Activated CD4-positive, alpha-beta T cell treated with anti-CD3 and anti-CD28 coated beads, Interleukin-2, amount 50 U/mL, for 24 hours (primary cell): ENCODE measurements around the gene NDUFA12.

Experiments
- DNase-seq, 2 donors: peaks; one replicate each; pipeline ENCODE4 v3.0.0-alpha.2; 2020; ENCODE audit warnings: low read depth in 1 of 2, low spot score in 1 of 2

NDUFA12 gene

GRCh38 chr12:94942663-94943062 is 60.8 kb downstream of the NDUFA12 start:
- no peak for DNase-seq

GRCh38 chr12:94941440-94941862 is 62.0 kb downstream of the NDUFA12 start:
- peak; percentile 3 to 28 for DNase-seq

- DNase-seq, result no peak
These were observed 62.7 kb downstream of the NDUFA12 start for GRCh38 chr12:94940771-94941170.

GRCh38 chr12:94938583-94938982 is 64.9 kb downstream of the NDUFA12 start:
- no peak for DNase-seq

GRCh38 chr12:94930772-94931171 is 72.7 kb downstream of the NDUFA12 start:
- DNase-seq, result no peak

GRCh38 chr12:94930216-94930654 is 73.3 kb downstream of the NDUFA12 start:
- DNase-seq, result no peak

- no peak for DNase-seq
These were observed 73.7 kb downstream of the NDUFA12 start for GRCh38 chr12:94929780-94930179.

- no peak for DNase-seq
These were observed 77.8 kb downstream of the NDUFA12 start for GRCh38 chr12:94925729-94926128.

- DNase-seq, result no peak
These were observed 78.3 kb downstream of the NDUFA12 start for GRCh38 chr12:94925206-94925605.

GRCh38 chr12:94922561-94922960 is 80.9 kb downstream of the NDUFA12 start:
- DNase-seq, result no peak
